ENCODE results near the gene OST4. TPM values are rescaled to one million over a fixed set of nuclear protein-coding genes. Genes with fewer than 3 reads are reported as not detected.
A peak's percentile ranks its signal among the peaks of the same experiment; 100 is the strongest.

OST4 gene
- total and polyA plus RNA-seq, 7 donors = 244 to 688 (median 413) TPM

DNA sequence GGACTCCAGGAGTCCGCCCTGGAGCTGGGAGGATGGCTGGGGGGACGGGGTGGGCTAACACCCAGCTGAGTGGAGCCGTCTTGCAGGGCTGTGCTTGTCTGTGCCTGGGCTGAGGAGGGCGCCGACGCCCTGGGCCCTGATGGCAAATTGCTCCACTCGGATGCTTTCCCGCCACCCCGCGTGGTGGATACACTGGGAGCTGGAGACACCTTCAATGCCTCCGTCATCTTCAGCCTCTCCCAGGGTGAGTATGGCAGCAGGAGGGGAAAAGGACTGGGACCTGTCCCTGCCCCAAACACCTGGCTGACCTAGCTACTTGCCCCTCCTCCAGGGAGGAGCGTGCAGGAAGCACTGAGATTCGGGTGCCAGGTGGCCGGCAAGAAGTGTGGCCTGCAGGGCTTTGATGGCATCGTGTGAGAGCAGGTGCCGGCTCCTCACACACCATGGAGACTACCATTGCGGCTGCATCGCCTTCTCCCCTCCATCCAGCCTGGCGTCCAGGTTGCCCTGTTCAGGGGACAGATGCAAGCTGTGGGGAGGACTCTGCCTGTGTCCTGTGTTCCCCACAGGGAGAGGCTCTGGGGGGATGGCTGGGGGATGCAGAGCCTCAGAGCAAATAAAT, 28.0 kb upstream of the OST4 start:
- peaks cover 0 to 12% (median 6%) of the 10 kb centered on the region in 4 donors for H3K4me1 ChIP-seq
- H3K36me3 ChIP-seq = no peaks in the 10 kb centered on the region
- intact Hi-C loops (cut with DNase I) = loop anchor here (2.0 kb wide), 1 partner anchor 91 kb away; no protein-coding TSS in a partner anchor
- H3K27ac ChIP-seq = no peak overlapping the region
- no peak for DNase-seq
- peaks cover 0 to 11% (median 0%) of the 10 kb centered on the region in 3 donors for H3K27me3 ChIP-seq
- 94% methylated on average over 19 of the region's 19 CpGs for WGBS, 2 donors
- no peaks in the 10 kb centered on the region for H3K9me3 ChIP-seq
- H3K4me3 ChIP-seq = no peak overlapping the region
- TF ChIP-seq POLR2A (IDR thresholded peaks at IDR 0.05) (no peak), POLR2AphosphoS5 (IDR thresholded peaks at IDR 0.05) (no peak), EP300 (IDR thresholded peaks at IDR 0.05) (no peak)
- TF ChIP-seq, protein P1, sequence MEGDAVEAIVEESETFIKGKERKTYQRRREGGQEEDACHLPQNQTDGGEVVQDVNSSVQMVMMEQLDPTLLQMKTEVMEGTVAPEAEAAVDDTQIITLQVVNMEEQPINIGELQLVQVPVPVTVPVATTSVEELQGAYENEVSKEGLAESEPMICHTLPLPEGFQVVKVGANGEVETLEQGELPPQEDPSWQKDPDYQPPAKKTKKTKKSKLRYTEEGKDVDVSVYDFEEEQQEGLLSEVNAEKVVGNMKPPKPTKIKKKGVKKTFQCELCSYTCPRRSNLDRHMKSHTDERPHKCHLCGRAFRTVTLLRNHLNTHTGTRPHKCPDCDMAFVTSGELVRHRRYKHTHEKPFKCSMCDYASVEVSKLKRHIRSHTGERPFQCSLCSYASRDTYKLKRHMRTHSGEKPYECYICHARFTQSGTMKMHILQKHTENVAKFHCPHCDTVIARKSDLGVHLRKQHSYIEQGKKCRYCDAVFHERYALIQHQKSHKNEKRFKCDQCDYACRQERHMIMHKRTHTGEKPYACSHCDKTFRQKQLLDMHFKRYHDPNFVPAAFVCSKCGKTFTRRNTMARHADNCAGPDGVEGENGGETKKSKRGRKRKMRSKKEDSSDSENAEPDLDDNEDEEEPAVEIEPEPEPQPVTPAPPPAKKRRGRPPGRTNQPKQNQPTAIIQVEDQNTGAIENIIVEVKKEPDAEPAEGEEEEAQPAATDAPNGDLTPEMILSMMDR (IDR thresholded peaks at IDR 0.05) = no peak

DNA sequence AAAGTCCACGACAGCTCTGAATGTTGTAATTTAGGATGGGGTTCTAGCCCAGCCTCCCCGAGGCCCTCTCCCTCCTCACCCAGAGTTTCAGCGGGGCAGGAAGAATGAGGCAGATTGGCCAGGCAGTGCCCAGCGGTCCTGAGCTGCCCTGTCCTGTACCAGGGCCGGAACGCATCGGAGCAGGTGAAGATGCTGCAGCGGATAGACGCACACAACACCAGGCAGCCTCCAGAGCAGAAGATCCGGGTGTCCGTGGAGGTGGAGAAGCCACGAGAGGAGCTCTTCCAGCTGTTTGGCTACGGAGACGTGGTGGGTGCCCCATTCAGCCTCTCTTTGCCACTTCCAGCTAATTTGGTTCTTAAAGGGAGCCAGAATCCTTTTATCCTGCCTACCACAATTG, 25.9 kb upstream of the OST4 start:
- no peaks in the 10 kb centered on the region for H3K27me3 ChIP-seq
- 94 to 95% methylated on average over 14 of the region's 14 CpGs for WGBS, 2 donors
- no peak for TF ChIP-seq POLR2A (IDR thresholded peaks at IDR 0.05)
- TF ChIP-seq EP300 (IDR thresholded peaks at IDR 0.05) = no peak
- TF ChIP-seq POLR2AphosphoS5 (IDR thresholded peaks at IDR 0.05) = no peak
- TF ChIP-seq, protein P1 (IDR thresholded peaks at IDR 0.05) = no peak
- peaks cover 0 to 12% (median 6%) of the 10 kb centered on the region in 4 donors for H3K4me1 ChIP-seq
- H3K27ac ChIP-seq = no peak overlapping the region
- H3K36me3 ChIP-seq = no peaks in the 10 kb centered on the region
- intact Hi-C loops (cut with DNase I) = no loop called here
- no peak overlapping the region for H3K4me3 ChIP-seq
- H3K9me3 ChIP-seq = no peaks in the 10 kb centered on the region
- DNase-seq = no peak

DNA sequence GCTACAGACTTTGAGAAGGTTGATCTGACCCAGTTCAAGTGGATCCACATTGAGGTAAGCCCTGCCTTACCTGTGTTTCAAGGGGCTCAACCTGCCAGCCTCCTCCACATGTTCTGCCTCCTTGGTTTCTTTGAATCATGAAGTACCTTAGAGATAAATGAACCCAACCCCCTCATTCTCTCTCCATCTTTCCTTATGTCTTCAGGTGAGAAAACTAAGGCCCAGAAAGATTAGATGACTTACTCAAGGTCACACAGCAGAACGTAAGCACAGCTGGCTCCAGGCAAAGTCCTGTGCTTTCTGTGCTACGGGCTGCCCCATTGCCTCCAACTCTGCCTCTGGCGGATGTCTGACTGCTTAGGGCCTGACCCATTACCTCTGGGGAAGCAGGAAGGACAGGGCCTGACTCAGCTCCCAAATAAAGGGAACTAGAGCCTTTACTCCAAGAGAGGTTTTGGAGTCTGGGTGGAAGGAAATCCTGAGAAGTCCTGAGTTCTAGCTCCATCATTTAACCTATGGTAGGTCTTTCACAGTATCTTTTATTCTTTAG, 25.4 kb upstream of the OST4 start:
- intact Hi-C loops (cut with DNase I) = no loop called here
- no peaks in the 10 kb centered on the region for H3K36me3 ChIP-seq

DNA sequence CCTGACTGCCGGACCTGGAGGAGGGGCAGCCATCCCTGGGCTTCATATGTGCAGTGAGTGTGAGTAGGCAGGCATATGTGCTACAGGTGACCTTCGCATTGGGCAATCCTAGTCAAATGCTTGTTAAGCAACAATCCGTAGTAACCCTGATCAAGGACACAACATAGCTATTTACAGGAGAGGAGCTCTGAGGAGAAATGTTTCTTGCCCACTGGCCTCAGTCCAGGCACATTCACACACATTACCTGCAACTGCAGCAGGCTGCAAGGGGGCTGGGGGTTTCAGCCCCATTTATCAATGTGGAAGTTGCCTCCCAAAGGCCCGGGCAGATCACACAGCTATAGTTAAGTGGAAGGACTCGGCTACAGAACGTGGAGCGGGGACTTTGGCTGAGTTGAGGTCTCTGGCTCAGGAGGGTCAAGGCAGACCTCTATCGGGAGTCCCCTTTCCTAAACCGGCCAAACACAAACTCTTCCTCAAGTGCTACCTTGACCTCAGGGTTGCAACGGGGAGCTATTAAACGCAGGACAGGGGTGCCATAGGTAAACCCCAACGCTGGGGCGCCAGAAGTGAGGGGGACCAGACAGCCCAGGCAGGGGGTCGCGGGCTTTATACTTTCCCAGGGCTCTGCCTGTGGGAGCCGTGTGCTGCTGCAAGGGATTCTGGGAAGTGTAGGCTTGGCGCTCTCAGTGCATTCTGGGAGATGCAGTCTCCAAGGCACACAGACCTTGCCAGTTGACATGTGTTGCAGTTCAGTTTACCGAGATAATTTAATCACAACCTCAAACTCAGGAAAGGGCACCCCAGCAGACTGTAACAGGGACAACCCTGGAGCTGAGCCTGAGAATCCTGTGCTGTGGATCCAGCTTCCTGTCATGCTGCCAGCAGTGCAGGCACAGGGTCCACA, 24.5 kb upstream of the OST4 start:
- Histone ChIP-seq H3K4me3 (peak overlapping the region; percentile 6 to 44 (median 34)), H3K36me3 (no peaks in the 10 kb centered on the region), H3K4me1 (peaks cover 0 to 12% (median 6%) of the 10 kb centered on the region in 4 donors), H3K27me3 (no peaks in the 10 kb centered on the region), H3K9me3 (no peaks in the 10 kb centered on the region), H3K27ac (peak overlapping the region in 1 of 4 donors; percentile 25)
- TF ChIP-seq POLR2A (IDR thresholded peaks at IDR 0.05) (no peak), EP300 (IDR thresholded peaks at IDR 0.05) (no peak), POLR2AphosphoS5 (IDR thresholded peaks at IDR 0.05) (peak in 1 of 4 donors; percentile 22)
- TF ChIP-seq, protein P1 (IDR thresholded peaks at IDR 0.05) = no peak
- intact Hi-C loops (cut with DNase I) = no loop called here
- no peak for DNase-seq
- WGBS, 2 donors = 36 to 65% methylated on average over 18 of the region's 18 CpGs

More for the DNA sequence above, 25.4 kb upstream of the OST4 start:
- Histone ChIP-seq H3K4me1 (peaks cover 0 to 12% (median 6%) of the 10 kb centered on the region in 4 donors), H3K4me3 (no peak overlapping the region), H3K27ac (peak overlapping the region in 1 of 4 donors; percentile 25), H3K9me3 (no peaks in the 10 kb centered on the region), H3K27me3 (no peaks in the 10 kb centered on the region)
- DNase-seq = no peak
- 80 to 81% methylated on average over 3 of the region's 3 CpGs for WGBS, 2 donors
- TF ChIP-seq, protein P1 (IDR thresholded peaks at IDR 0.05) = no peak
- TF ChIP-seq POLR2A (IDR thresholded peaks at IDR 0.05) = no peak
- TF ChIP-seq POLR2AphosphoS5 (IDR thresholded peaks at IDR 0.05) = no peak
- TF ChIP-seq EP300 (IDR thresholded peaks at IDR 0.05) = no peak

All from sigmoid colon (tissue), 7 donors.